Dendritic cell treated with granulocyte-macrophage colony-stimulating factor and Interleukin-4, amounts not matched to agents 40 ng/mL and 50 ng/mL, for 4 days (primary cell): ENCODE results near the gene WDCP.
A peak's percentile ranks its signal among the peaks of the same experiment; 100 is the strongest.

ENCODE experiments used
- H3K27ac Mint-ChIP-seq: one replicate; pipeline ENCODE4 v1.8.0; 2022; ENCODE audit warnings: mild to moderate bottlenecking, mixed read lengths
- H3K27me3 Mint-ChIP-seq: one replicate; pipeline ENCODE4 v1.8.0; 2022; ENCODE audit warnings: mild to moderate bottlenecking, mixed read lengths
- H3K36me3 Mint-ChIP-seq: one replicate; pipeline ENCODE4 v1.8.0; 2022; ENCODE audit warnings: low read depth, mixed read lengths
- H3K4me1 Mint-ChIP-seq: one replicate; pipeline ENCODE4 v1.8.0; 2022; ENCODE audit warnings: low read depth, mixed read lengths
- H3K4me3 Mint-ChIP-seq: one replicate; pipeline ENCODE4 v1.8.0; 2022; ENCODE audit warnings: mild to moderate bottlenecking, moderate library complexity, mixed read lengths
- H3K9me3 Mint-ChIP-seq: one replicate; pipeline ENCODE4 v1.8.0; 2022; ENCODE audit warnings: mixed read lengths
- intact Hi-C: fragments of 100-400 bp; cut with micrococcal nuclease; formaldehyde crosslinking; loops from one replicate; pipeline ENCODE4 v1.15.0; 2022

Gene WDCP

DNA sequence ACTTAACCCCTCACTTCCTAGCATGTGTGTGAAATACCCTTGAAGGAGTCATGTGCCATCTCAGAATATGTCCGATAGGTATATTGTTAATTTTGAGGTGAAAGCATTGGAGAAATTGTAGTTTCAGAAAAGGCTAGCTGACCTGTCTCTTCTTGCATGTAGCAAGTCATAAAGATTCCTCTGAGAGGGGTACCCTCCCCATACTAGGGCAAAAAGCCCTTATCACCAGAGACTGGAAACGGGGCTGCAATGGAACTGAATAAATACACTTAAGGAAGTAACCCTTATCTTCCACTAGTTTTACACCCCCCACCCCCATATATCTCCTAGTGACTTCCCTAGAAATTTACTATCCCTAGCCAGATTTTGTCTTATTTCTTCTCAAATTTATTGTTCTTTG is 30.7 kb upstream of the WDCP start:
- Mint-ChIP-seq H3K36me3 (peaks cover 80% of the 10 kb centered on the region), H3K9me3 (no peaks in the 10 kb centered on the region), H3K4me1 (peaks cover 43% of the 10 kb centered on the region), H3K4me3 (peak overlapping the region; percentile 98), H3K27me3 (no peaks in the 10 kb centered on the region), H3K27ac (peak overlapping the region; percentile 97)
- intact Hi-C loops, result no loop called here

DNA sequence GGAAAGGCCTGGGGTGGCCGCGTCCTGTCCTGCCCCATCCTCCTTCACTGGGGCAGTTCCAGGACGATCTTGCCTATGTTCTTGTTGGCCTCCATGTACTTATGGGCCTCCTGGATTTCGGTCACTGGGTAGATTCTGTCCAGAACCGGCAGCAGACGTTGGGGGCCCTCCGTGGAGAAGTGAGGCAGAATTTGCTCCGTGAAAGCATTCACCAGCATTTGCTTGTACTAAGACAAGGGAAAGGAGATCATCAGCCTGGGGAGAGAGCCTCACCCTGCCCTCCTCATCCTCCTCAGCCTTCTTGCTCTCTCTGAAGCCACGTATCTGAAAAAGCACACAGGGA is 30.3 kb upstream of the WDCP start:
- H3K27me3 Mint-ChIP-seq, result no peaks in the 10 kb centered on the region
- peaks cover 40% of the 10 kb centered on the region for H3K4me1 Mint-ChIP-seq
- no peaks in the 10 kb centered on the region for H3K9me3 Mint-ChIP-seq
- H3K36me3 Mint-ChIP-seq, result peaks cover 80% of the 10 kb centered on the region
- intact Hi-C loops, result no loop called here
- peak overlapping the region; percentile 98 for H3K4me3 Mint-ChIP-seq
- peak overlapping the region; percentile 97 for H3K27ac Mint-ChIP-seq

DNA sequence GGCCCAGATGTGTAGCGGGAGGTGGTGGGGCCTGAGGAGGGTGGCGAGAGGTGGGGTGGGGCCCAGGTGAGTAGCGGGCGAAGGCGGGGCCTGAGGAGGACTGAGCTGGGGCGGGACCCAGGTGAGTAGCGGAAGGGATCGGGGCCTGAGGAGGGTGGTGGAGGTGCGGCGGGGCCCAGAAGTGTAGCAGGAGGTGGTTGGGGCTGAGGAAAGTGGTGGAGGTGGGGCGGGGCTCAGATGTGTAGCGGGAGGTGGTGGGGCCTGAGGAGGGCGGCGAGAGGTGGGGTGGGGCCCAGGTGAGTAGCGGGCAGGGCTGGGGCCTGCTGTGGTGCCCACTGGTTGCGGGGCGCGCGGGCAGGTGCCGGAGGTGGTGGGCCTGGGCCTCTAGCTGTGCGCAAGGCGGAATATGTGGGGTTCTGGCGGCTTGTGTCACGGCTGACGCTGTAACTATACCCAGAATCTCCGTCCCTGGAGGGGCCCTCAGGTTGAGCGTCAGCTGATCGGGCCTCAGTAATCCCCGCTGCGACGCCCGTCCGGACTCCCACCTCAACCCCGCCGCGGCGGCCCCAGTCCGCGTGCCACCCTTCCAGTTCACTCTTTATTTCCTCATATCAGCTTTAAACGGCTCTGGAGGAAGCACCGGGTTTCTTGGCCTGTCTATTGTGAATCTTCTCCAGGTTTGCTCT is 29.8 kb upstream of the WDCP start:
- intact Hi-C loops, result loop anchor here (1.0 kb wide), 3 partner anchors 7 to 150 kb away; partner anchors contain the start of genes ATAD2B, TP53I3 and WDCP
- Mint-ChIP-seq H3K27ac (peak overlapping the region; percentile 97), H3K36me3 (peaks cover 80% of the 10 kb centered on the region), H3K4me1 (peaks cover 35% of the 10 kb centered on the region), H3K27me3 (no peaks in the 10 kb centered on the region), H3K4me3 (peak overlapping the region; percentile 98), H3K9me3 (no peaks in the 10 kb centered on the region)

DNA sequence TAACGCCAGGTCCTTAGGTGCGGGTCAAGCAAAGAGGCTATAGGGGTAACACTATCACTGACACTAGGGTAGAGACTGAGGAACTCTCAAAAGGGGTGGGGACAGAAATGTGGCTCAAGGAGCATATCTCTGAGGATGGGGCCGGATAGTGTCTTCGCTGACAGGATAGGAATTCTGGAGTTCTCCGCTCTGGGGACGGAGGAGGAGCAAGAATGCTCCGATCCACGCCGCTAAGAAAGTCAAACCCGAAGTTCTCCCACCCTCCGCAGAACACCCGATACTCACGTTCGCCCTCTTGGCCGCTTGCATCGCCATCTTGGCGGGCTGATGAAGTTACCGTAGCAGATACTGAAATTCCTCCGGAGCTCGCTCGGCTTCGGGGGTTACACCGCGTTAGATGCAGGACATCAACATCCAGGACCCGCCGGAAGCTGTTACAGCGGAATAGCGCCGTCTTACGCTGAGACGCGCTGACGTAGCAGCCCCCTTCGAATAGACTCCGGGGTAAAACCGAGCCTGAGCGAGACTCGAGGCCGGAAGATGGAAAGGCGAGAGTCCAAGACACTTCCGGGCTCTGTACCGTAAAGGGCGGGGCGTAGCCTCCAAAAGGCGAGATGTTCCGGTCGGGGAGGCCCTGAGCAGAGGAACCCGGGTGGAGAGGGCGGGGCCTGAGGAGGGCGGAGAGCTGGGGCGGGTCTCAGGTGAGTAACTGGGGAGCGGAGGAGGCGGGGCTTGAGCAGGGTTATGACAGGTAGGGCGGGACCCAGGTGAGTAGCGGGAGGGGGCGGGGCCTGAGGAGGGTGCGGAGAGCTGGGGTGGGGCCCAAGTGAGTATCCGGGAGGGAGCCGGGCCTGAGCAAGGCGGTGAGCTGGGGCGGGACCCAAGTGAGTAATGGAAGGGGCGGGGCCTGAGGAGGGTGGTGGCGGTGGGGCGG is 29.0 kb upstream of the WDCP start, which contains the start of gene SF3B6:
Gene SF3B6 (minus strand): TSS at position 412 of the 934 bp plus-strand sequence. CDS start 97 bp downstream, at position 315.
- Mint-ChIP-seq H3K36me3 (peaks cover 80% of the 10 kb centered on the region), H3K4me3 (peak within 1 kb of the TSS; percentile 98), H3K27me3 (no peaks in the 10 kb centered on the region), H3K9me3 (no peaks in the 10 kb centered on the region), H3K4me1 (peaks cover 27% of the 10 kb centered on the region), H3K27ac (peak within 1 kb of the TSS; percentile 97)
- intact Hi-C loops, result loop anchor here (1.0 kb wide), 3 partner anchors 8 to 149 kb away; partner anchors contain the start of genes ATAD2B, TP53I3 and WDCP

DNA sequence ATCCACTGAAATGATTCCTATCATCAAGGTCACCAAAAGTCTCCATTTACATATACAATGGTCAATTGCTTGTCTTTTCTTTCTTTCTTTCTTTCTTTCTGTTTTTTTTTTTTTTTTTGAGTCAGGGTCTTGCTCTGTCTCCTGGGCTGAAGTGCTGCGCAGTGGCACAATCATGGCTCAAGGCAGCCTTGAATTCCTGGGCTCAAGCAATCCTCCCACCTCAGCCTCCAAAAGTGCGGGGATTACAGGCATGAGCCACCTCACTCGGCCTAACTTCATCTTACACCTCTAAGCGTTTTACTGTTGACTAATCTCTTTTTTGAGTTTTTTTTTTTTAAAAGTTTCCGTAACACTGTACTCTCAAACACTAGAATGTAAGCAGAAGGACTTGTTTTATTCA is 28.1 kb upstream of the WDCP start:
- Mint-ChIP-seq H3K4me3 (peak overlapping the region; percentile 98), H3K4me1 (peaks cover 24% of the 10 kb centered on the region), H3K9me3 (no peaks in the 10 kb centered on the region), H3K27me3 (no peaks in the 10 kb centered on the region), H3K27ac (peak overlapping the region; percentile 97), H3K36me3 (peaks cover 72% of the 10 kb centered on the region)
- intact Hi-C loops, result no loop called here

DNA sequence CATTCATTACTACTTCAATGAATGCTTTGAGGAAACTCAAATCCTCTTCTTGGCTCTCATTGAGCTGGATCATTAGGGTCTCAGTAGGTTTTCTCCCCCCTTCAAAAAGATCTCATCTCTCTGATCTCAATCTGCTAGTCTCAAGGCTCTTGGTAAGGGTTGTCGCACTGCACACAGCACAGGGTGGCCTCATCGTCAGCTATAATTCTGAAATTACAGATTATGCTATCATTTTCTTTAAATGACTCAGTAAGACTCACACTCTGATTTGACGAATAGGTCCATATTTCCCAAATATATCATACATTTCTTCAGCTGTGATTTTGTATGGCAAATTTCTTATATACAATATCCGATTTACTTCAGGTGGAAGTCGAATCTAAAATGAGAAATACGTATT is 26.6 kb upstream of the WDCP start:
- no peak overlapping the region for H3K4me3 Mint-ChIP-seq
- no peaks in the 10 kb centered on the region for H3K9me3 Mint-ChIP-seq
- H3K27me3 Mint-ChIP-seq, result no peaks in the 10 kb centered on the region
- H3K4me1 Mint-ChIP-seq, result peaks cover 38% of the 10 kb centered on the region
- H3K27ac Mint-ChIP-seq, result no peak overlapping the region
- peaks cover 73% of the 10 kb centered on the region for H3K36me3 Mint-ChIP-seq
- intact Hi-C loops, result no loop called here

DNA sequence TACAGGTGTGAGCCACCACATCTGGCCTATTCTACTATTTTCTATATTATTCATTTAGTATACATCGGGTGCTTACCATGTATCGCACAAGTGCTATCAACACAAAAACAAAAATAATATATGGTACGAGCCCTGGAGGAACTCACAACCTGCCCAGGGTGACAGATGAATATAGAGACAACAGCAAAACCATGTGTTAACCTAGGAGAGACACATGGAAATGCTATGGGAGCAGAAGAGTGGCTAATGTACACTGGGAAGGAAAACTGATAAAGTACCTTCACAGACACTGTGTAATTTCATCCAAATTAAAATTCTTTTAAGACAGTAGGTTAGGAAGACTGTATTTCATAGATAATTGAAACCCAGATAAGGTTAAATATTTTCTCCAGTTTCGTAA is 25.1 kb upstream of the WDCP start:
- H3K27me3 Mint-ChIP-seq, result no peaks in the 10 kb centered on the region
- no peak overlapping the region for H3K27ac Mint-ChIP-seq
- peaks cover 81% of the 10 kb centered on the region for H3K36me3 Mint-ChIP-seq
- intact Hi-C loops, result no loop called here
- H3K9me3 Mint-ChIP-seq, result no peaks in the 10 kb centered on the region
- no peak overlapping the region for H3K4me3 Mint-ChIP-seq
- H3K4me1 Mint-ChIP-seq, result peaks cover 30% of the 10 kb centered on the region

DNA sequence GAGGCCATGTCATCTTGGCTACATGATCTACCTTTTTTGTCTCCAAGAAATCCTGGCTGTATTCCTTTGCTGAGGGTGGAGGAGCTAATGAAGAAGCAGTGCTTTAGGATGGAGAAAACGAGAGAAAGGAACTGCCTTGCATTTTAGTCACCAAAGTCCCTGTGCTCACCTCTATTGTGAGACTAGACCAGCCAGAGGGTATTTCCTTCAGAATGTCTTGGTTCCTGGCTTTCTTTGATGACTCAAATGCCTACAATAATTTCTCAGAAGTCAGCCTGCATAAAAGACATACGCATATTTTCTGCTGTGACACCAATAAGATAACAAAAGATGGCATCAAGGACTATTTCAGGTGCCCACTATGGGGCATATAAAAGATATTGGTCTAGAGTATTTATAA is 18.1 kb upstream of the WDCP start:
- Mint-ChIP-seq H3K4me1 (peaks cover 15% of the 10 kb centered on the region), H3K36me3 (peaks cover 41% of the 10 kb centered on the region), H3K27me3 (no peaks in the 10 kb centered on the region), H3K4me3 (no peak overlapping the region), H3K9me3 (no peaks in the 10 kb centered on the region), H3K27ac (no peak overlapping the region)
- intact Hi-C loops, result no loop called here

DNA sequence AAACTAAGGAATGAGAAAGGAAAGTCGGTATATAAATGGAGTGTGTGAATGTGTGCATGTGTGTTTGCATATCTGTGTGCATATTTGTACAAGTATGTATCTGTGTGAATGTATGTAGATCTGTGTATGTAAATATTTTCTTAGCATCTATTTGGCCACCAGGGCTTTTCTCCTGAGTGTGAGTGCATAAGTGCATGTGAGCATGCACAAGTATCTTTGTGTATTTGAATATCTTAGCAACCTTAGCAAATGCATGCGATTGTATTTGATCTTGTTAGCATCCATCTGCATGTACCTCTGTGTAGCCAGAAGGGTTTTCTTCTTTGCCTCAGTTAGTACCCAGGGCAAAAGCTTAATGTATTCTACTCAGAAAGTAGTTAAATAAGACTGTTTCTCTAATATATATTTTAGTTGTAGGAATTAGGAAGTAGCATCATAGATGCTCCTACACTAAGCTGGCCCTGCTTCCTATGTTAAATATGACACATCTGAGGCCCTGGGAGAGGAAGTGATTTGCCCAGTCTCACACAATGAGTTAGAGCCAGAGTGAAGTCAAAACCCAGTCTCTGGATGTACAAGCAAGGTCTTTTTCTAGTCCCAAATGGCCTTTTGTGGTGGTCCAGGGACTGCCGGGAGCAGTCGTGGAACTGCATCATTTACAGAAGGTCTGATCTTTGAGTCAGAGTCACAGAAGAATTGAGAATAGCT is 11.5 kb upstream of the WDCP start:
- intact Hi-C loops, result no loop called here
- Mint-ChIP-seq H3K4me1 (peaks cover 5% of the 10 kb centered on the region), H3K9me3 (no peaks in the 10 kb centered on the region), H3K27me3 (no peaks in the 10 kb centered on the region), H3K36me3 (no peaks in the 10 kb centered on the region), H3K4me3 (no peak overlapping the region), H3K27ac (no peak overlapping the region)

DNA sequence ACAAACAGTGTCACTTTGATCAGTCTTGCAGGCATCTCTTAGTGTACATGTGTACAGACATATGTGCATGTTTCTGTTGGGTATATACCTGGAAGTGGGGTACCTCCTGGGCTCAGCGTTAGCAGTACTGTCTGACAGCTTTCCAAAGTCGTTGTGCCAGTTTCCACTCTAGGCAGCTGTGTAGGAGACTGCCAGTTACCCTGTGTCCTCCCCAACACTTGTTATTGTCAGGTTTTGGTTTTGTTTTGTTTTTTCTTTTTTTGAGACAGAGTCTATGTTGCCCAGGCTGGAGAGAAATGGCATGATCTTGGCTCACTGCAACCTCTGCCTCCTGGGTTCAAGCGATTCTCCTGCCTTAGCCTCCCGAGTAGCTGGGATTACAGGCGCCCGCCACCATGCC is 8.6 kb upstream of the WDCP start:
- H3K4me1 Mint-ChIP-seq, result peaks cover 5% of the 10 kb centered on the region
- intact Hi-C loops, result no loop called here
- no peak overlapping the region for H3K4me3 Mint-ChIP-seq
- no peaks in the 10 kb centered on the region for H3K36me3 Mint-ChIP-seq
- H3K27ac Mint-ChIP-seq, result no peak overlapping the region
- H3K27me3 Mint-ChIP-seq, result peaks cover 2% of the 10 kb centered on the region
- no peaks in the 10 kb centered on the region for H3K9me3 Mint-ChIP-seq

DNA sequence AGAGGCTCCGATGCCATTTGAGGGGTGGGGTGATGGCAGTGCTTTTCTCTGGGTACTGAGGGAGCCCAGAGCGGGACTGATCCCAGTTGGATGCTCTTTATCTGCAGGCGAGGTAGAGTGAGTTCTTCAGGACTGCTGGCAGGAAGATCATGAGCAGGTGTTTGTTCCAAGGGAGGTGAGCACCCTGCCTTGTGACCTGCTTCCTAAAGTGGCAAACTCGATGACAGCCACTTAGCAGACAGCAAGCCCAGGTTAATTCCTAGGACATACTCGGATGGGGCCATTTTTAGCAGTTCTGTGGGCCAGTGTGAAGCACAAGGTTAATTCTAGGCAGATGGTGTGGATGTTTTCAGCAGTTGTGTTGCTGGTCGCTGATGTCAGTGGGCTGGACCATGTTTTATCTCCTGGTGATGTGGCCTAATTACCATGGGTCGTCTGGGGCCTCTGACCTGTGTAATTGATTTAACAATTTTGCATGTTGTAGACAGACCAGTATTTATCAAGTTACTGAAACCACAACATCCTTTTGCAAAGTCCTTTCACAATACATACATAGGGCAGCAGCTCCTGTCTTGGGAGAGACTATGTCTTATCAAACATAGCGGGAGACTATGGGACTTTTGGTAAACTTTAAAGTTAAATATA is 7.3 kb upstream of the WDCP start:
- no peaks in the 10 kb centered on the region for H3K36me3 Mint-ChIP-seq
- H3K4me1 Mint-ChIP-seq, result peaks cover 5% of the 10 kb centered on the region
- no peak overlapping the region for H3K4me3 Mint-ChIP-seq
- intact Hi-C loops, result no loop called here
- no peak overlapping the region for H3K27ac Mint-ChIP-seq
- H3K9me3 Mint-ChIP-seq, result no peaks in the 10 kb centered on the region
- peaks cover 5% of the 10 kb centered on the region for H3K27me3 Mint-ChIP-seq

DNA sequence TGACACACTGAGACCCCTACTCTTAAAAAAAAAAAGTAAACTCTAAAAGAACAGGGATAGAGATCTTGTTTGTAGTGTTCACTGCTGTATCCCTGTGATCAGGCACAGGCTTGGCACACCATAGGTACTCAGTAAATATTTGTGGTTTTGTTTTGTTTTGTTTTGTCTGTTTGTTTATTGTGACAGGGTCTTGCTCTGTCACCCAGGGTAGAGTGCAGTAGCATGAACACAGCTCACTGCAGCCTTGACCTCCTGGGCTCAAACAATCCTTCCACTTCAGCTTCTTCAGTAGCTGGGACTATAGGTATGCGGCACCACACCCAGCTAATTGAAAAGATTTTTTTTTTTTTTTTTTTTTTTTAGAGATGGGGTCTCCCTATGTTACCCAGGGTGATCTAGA is 5.8 kb upstream of the WDCP start:
- peaks cover 14% of the 10 kb centered on the region for H3K27me3 Mint-ChIP-seq
- H3K27ac Mint-ChIP-seq, result no peak overlapping the region
- intact Hi-C loops, result no loop called here
- H3K9me3 Mint-ChIP-seq, result no peaks in the 10 kb centered on the region
- H3K36me3 Mint-ChIP-seq, result no peaks in the 10 kb centered on the region
- H3K4me1 Mint-ChIP-seq, result no peaks in the 10 kb centered on the region
- no peak overlapping the region for H3K4me3 Mint-ChIP-seq

DNA sequence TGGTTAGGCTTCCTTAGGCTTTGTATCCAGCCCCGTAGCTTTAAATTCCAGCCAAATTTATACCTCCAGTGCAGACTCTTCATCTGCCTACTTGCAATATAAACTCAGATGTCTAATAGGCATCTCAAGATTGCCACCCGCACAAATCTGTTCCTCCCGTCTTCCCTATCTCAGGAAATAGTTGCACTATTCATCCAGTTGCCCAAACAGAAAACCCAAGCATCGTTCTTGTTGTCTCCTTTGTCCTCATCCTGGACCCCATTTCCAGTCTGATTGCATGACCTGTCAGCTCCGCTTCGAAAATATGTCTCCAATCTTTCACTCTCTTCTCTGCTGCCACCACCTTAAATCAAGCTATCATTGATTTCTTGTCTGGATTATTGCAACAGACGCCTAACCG is 4.6 kb upstream of the WDCP start:
- peaks cover 8% of the 10 kb centered on the region for H3K4me1 Mint-ChIP-seq
- no peak overlapping the region for H3K4me3 Mint-ChIP-seq
- peaks cover 19% of the 10 kb centered on the region for H3K27me3 Mint-ChIP-seq
- intact Hi-C loops, result no loop called here
- H3K27ac Mint-ChIP-seq, result no peak overlapping the region
- H3K9me3 Mint-ChIP-seq, result no peaks in the 10 kb centered on the region
- peaks cover 7% of the 10 kb centered on the region for H3K36me3 Mint-ChIP-seq
